Aorta (tissue), 5 donors: ENCODE data around the gene GCK. TPM values are rescaled to one million over a fixed set of nuclear protein-coding genes. Genes with fewer than 3 reads are reported as not detected.

Experiments
- ATAC-seq: fragments of 200-7000 bp; cut with Tn5 transposase; one replicate; pipeline ENCODE4 v1.9.1; 2022; ENCODE audit warnings: moderate library complexity; ENCODE audit not compliant: low FRiP score
- DNase-seq, 2 donors: peaks; one replicate each; pipeline ENCODE4 v3.0.0-alpha.2; 2020
- H3K27ac ChIP-seq, 2 donors: one replicate each; pipeline ENCODE4 v1.5.1; 2013; ENCODE audit warnings: low read length in 2 of 2, mild to moderate bottlenecking in 2 of 2, moderate library complexity in 2 of 2, control low read depth in 1 of 2, inconsistent platforms in 1 of 2, low read depth in 1 of 2
- H3K27me3 ChIP-seq, 2 donors: one replicate each; pipeline ENCODE4 v1.6.1; 2013; ENCODE audit warnings: control low read depth in 1 of 2, low read length in 1 of 2, mild to moderate bottlenecking in 1 of 2, moderate library complexity in 1 of 2; ENCODE audit not compliant: insufficient read depth in 2 of 2, control insufficient read depth in 1 of 2
- H3K36me3 ChIP-seq, 2 donors: one replicate each; pipeline ENCODE4 v1.6.1; 2013; ENCODE audit warnings: control low read depth in 1 of 2, low read length in 1 of 2, mild to moderate bottlenecking in 1 of 2; ENCODE audit not compliant: insufficient read depth in 2 of 2, control insufficient read depth in 1 of 2
- H3K4me1 ChIP-seq, 2 donors: one replicate each; pipeline ENCODE4 v1.6.1; 2013; ENCODE audit warnings: low read length in 2 of 2, control low read depth in 1 of 2, mild to moderate bottlenecking in 1 of 2, moderate library complexity in 1 of 2; ENCODE audit not compliant: insufficient read depth in 2 of 2, control insufficient read depth in 1 of 2
- H3K4me3 ChIP-seq, 2 donors: one replicate each; pipeline ENCODE4 v1.5.1; 2013; ENCODE audit warnings: low read length in 2 of 2, control low read depth in 1 of 2, mild to moderate bottlenecking in 1 of 2
- H3K9me3 ChIP-seq: one replicate; pipeline ENCODE4 v1.6.1; 2013; ENCODE audit warnings: mild to moderate bottlenecking, low read length; ENCODE audit not compliant: control insufficient read depth
- WGBS, 2 donors: extraction: QIAGEN DNeasy Blood & Tissue Kit; methylation state at CpG; one replicate each; pipeline ENCODE4 v1.1.7; 2013; 5-methylcytosine and 5-hydroxymethylcytosine counted together
- intact Hi-C, 2 donors: fragments of 100-400 bp; cut with DNase I; formaldehyde crosslinking; loops; one replicate each; pipeline versions ENCODE4 v1.14.2 to v1.15.0; 2022
- polyA plus RNA-seq, 2 donors: library from polyadenylated mRNA; stranded (reverse); fragments of 200-250 nt; gene quantifications; one replicate each; pipeline ENCODE4 v1.2.3, GENCODE V29; 2013
- total RNA-seq, 2 donors: library from RNA; stranded (reverse); fragmentation: NEBNext Ultra II Directional; extraction: Animal tissue kit (Norgen Biotek cat#: 25700); gene quantifications; one replicate each; pipeline ENCODE4 v1.2.1, GENCODE V29; 2021
- donor health status: healthy with polysubstance abuse.
- donor health status: Bipolar disorder and iron deficiency.
- donor health status: DM: no; HTN: no; CAD: no.
- donor health status: DM: no; HTN: no; CAD: no.
- donor health status: DM: yes; HTN: yes; CAD: no.

Gene GCK
- total and polyA plus RNA-seq, 4 donors: 1.2 to 6.6 (median 2.0) TPM

GRCh38 chr7:44139311-44140010 lies 49.8 kb downstream of the GCK start:
- 94 to 95% methylated on average over 14 of the region's 14 CpGs for WGBS, 2 donors
- Histone ChIP-seq H3K4me1 (no peaks in the 10 kb centered on the region), H3K36me3 (no peaks in the 10 kb centered on the region), H3K9me3 (no peaks in the 10 kb centered on the region), H3K4me3 (no peak overlapping the region), H3K27me3 (no peaks in the 10 kb centered on the region), H3K27ac (no peak overlapping the region)
- intact Hi-C loops: no loop called here
- peak; percentile 34 to 57 for DNase-seq
- no peak for ATAC-seq

DNA sequence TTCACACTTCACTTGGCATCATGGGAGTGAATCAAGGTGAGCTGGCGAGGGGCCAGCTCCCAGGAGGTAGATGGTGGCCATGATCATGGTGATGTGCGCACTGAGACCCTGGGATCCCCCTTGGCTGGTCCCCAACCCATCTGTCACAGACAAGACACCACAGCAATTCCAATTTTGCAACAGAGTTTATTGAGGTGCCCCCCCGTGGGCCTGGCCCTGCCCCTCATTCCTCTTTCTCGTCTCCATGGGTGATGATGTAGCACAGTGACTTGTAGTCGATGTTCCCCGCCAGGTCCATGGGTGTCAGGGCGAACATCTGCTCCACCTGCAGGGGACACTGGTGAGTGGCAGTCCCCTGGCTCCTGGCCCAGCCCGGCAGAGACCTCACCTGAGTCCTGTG lies 50.5 kb downstream of the GCK start:
- Histone ChIP-seq H3K4me3 (no peak overlapping the region), H3K36me3 (no peaks in the 10 kb centered on the region), H3K27ac (no peak overlapping the region), H3K27me3 (no peaks in the 10 kb centered on the region), H3K9me3 (no peaks in the 10 kb centered on the region), H3K4me1 (no peaks in the 10 kb centered on the region)
- 86 to 87% methylated on average over 8 of the region's 8 CpGs for WGBS, 2 donors
- DNase-seq (peak; percentile 32 to 64), ATAC-seq (no peak)
- intact Hi-C loops: no loop called here

DNA sequence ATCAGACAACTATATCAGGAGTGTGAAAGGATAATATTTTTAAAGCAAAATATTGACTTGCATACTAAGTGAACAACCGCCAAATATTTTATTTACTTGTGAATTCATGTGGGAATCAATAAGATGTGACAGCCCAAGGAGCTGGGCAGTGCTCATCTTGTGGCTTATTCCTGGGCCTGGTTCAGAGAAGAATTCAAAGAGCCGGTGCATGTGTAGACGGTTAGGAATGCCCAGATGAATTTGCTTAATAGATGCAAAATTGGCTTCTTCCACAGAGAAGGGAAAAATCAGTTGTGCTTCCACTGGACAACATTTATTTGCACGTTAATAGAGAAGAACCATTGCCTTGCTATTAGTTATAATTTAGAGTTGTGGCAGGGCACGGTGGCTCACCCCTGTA lies 52.5 kb downstream of the GCK start:
- no peak overlapping the region for H3K27ac ChIP-seq
- intact Hi-C loops: no loop called here
- H3K4me3 ChIP-seq: no peak overlapping the region
- no peaks in the 10 kb centered on the region for H3K4me1 ChIP-seq
- ATAC-seq (no peak), DNase-seq (no peak)
- H3K9me3 ChIP-seq: no peaks in the 10 kb centered on the region
- no peaks in the 10 kb centered on the region for H3K27me3 ChIP-seq
- H3K36me3 ChIP-seq: no peaks in the 10 kb centered on the region
- 83 to 87% methylated on average over 5 of the region's 5 CpGs for WGBS, 2 donors

DNA sequence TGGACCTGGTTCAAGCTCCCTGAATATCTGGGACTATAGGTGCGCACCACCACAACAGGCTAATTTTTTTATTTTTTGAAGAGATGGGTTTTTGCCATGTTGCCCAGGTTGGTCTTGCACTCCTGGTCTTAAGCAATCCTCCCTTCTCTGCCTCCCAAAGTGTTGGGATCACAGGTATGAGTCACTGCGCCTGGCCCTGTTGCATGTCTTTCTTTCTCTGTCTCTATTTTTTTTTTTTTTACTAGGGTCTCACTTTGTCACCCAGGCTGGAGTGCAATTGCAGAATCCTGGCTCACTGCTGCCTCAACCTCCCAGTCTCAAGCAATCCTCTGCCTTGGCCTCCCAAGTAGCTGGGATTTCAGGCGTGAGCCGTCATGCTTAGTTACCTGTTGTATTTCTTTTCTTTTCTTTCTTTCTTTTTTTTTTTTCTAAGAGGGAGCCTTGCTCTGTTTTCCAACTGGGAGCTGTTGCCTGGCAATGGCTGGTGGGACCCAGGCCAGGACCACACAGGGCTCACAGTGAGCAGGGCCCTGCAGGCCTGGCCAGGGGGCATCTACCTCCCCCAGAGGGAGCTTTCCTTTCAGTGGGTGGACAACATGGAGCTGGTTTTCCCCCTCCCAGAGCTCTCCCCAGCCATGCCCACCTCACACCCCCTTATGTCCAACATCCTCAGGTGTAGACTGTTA lies 54.2 kb downstream of the GCK start:
- ATAC-seq (no peak), DNase-seq (no peak)
- H3K36me3 ChIP-seq: no peaks in the 10 kb centered on the region
- no peaks in the 10 kb centered on the region for H3K9me3 ChIP-seq
- no peak overlapping the region for H3K4me3 ChIP-seq
- H3K27ac ChIP-seq: no peak overlapping the region
- 91 to 98% methylated on average over 4 of the region's 4 CpGs for WGBS, 2 donors
- no peaks in the 10 kb centered on the region for H3K4me1 ChIP-seq
- intact Hi-C loops: no loop called here
- no peaks in the 10 kb centered on the region for H3K27me3 ChIP-seq

DNA sequence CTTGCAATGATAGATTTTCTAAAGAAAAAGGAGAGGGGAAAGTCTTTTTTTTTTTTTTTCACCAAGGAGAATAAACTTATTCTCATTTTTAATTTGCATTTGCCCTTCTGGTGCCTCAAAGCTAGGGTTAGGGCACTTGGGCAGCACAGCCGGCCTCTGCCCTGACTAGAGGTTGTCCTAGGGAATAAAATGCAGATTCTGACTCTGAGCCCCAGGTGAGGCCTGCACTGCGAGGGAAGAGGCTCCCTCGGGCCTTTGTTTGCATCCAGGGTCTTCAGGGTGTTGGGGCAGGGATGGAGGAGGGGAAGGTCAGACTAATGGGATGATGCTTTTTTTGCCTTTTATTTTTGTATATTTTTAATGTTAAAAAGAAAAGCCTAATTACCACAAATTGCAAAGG lies 55.9 kb downstream of the GCK start:
- no peak for DNase-seq
- Histone ChIP-seq H3K4me3 (no peak overlapping the region), H3K9me3 (no peaks in the 10 kb centered on the region), H3K27me3 (no peaks in the 10 kb centered on the region), H3K36me3 (no peaks in the 10 kb centered on the region), H3K4me1 (no peaks in the 10 kb centered on the region), H3K27ac (no peak overlapping the region)
- intact Hi-C loops: no loop called here
- no peak for ATAC-seq
- 86 to 89% methylated on average over 3 of the region's 3 CpGs for WGBS, 2 donors

- H3K27me3 ChIP-seq: no peaks in the 10 kb centered on the region
- H3K4me3 ChIP-seq: no peak overlapping the region
- no peaks in the 10 kb centered on the region for H3K4me1 ChIP-seq
- ATAC-seq: no peak
- no peaks in the 10 kb centered on the region for H3K9me3 ChIP-seq
- no peak for DNase-seq
- no peaks in the 10 kb centered on the region for H3K36me3 ChIP-seq
- WGBS, 2 donors: 57 to 59% methylated on average over 2 of the region's 2 CpGs
- H3K27ac ChIP-seq: no peak overlapping the region
- intact Hi-C loops: no loop called here
Measured at GRCh38 chr7:44132039-44132438, 57.2 kb downstream of the GCK start.

DNA sequence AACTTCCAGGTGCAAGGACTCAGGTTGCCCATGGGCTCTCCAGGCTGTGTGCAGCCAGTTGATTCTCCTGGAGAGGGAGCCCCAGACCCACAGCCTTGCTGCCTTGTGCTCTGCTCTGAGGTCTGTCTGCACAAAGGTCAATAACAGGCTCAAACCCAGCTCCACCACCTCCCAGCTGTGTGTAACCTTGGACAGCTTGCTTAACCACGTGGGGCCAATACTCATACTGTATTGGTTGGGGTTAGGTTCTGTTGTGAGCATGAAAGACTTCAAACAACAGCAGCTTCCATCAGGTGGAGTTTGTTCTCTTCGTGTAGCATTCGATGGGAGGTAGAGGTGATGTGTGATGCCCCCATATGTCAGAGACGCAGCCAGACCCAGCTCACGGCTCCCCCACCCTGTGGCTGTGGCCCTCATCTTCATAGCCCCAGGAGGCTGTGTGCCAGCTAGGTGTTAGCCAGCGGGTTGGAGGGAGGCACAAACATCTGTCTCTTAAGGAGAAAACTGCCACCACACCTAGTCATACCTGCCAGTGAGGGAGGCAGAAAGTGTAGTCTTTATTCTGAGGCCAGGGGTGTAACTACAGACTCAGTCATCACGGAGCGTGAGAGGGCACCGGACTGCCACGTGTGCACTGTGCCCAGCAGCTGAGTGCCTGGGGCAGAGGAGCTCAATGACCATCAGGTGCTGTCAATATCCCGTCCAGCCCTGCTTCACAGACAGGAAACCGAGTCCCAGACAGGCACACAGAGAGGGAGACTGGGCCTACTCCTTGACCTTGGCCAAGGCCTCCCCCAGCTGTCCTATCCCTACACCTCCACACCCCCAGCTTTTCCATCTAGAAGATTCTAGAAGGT lies 57.8 kb downstream of the GCK start:
- Histone ChIP-seq H3K4me1 (no peaks in the 10 kb centered on the region), H3K27me3 (no peaks in the 10 kb centered on the region), H3K9me3 (no peaks in the 10 kb centered on the region), H3K27ac (no peak overlapping the region), H3K4me3 (no peak overlapping the region), H3K36me3 (no peaks in the 10 kb centered on the region)
- ATAC-seq: no peak
- 82 to 83% methylated on average over 12 of the region's 12 CpGs for WGBS, 2 donors
- no peak for DNase-seq
- intact Hi-C loops: no loop called here

DNA sequence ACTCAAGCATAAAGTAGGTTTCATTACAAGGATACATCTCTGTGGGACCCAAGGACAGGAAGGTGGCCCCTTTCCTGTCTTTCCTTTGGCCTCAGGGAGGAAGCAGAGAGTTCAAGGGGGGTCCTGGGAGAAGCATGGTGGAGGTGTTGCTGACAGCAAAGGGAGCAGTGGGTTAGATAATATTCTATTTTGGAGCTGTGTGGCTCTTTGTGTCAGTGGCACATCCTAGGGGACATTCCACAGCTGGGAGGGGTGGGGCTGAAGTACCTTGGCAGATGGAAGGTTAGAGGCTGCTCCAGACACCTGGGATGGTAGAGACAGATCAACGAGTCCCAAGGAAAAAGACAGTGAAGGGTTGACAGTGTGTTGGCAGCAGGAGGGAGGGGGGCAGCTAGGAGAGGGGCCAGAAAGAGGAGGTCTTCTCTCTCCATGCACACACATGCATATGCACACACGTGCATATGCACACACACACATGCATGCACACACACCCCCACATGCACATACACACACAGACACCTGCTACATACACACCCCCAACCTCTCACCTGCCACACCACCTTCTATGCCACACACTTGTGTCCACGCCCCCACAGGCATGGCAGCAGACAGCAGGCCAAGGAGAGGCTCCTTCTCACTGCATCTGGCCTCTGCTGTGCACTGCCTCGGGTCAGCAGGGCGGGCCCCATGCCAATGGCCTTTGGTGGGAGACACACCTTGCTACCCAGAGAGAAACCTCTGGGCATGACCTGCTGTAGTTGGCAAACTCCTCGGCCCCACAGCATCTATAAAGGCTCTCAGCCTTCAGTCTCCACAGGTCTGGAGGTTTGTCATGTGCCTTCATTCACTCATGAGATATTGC lies 60.3 kb downstream of the GCK start:
- intact Hi-C loops: no loop called here
- DNase-seq: no peak
- H3K27me3 ChIP-seq: no peaks in the 10 kb centered on the region
- no peak overlapping the region for H3K27ac ChIP-seq
- WGBS, 2 donors: 79 to 80% methylated on average over 6 of the region's 6 CpGs
- H3K4me1 ChIP-seq: no peaks in the 10 kb centered on the region
- H3K36me3 ChIP-seq: no peaks in the 10 kb centered on the region
- no peak overlapping the region for H3K4me3 ChIP-seq
- H3K9me3 ChIP-seq: no peaks in the 10 kb centered on the region
- no peak for ATAC-seq
